PC-9 (cell line): ENCODE measurements around the gene KLK13. TPM values are rescaled to one million over a fixed set of nuclear protein-coding genes. Genes with fewer than 3 reads are reported as not detected.
A peak's percentile ranks its signal among the peaks of the same experiment; 100 is the strongest.

Experiments
- BruUV-seq: library from RNA; stranded (reverse); fragments of 400-500 nt; replicated peaks from 2 replicates; lab custom pipeline; 2021; lab: Mats Ljungman, UMichigan
- CTCF ChIA-PET: fragments of 300-600 bp; sonication (Branson Sonifier 250); formaldehyde crosslinking; loops from one replicate; lab custom pipeline; 2022; ENCODE audit warnings: antibody characterized with exemption; lab: Charles Lee
- POLR2A ChIA-PET: fragments of 300-600 bp; sonication (Branson Sonifier 250); formaldehyde crosslinking; loops from one replicate; lab custom pipeline; 2022; ENCODE audit warnings: antibody characterized with exemption; ENCODE audit not compliant: unreplicated experiment; lab: Charles Lee
- DNase-seq, 2 experiments: peaks; one replicate each; pipeline versions ENCODE4 v3.0.0 to v3.0.0-alpha.2; 2015 to 2022; ENCODE audit warnings: mixed read lengths in 1 of 2
- H2AFZ ChIP-seq: fragments of 200-600 bp; sonication (generic); 2 replicates; pipeline ENCODE4 v1.8.1; 2017; ENCODE audit warnings: antibody characterized with exemption
- H3F3A ChIP-seq: fragments of 200-600 bp; sonication (generic); 2 replicates; pipeline ENCODE4 v1.8.1; 2017; ENCODE audit warnings: antibody characterized with exemption, mild to moderate bottlenecking, low read depth; ENCODE audit not compliant: insufficient read depth
- H3K27ac ChIP-seq: fragments of 200-600 bp; sonication (generic); 2 replicates; pipeline ENCODE4 v1.6.1; 2016; ENCODE audit warnings: mixed run types
- H3K27me3 ChIP-seq: fragments of 200-600 bp; sonication (generic); 2 replicates; pipeline ENCODE4 v1.6.1; 2016; ENCODE audit warnings: low read depth, mixed run types; ENCODE audit not compliant: insufficient read depth
- H3K36me3 ChIP-seq: fragments of 200-600 bp; sonication (generic); 2 replicates; pipeline ENCODE4 v1.6.1; 2016; ENCODE audit warnings: low read depth, mixed run types
- H3K4me1 ChIP-seq: fragments of 200-600 bp; sonication (generic); replicated peaks from 2 replicates; pipeline ENCODE4 v1.6.1; 2016; ENCODE audit warnings: mixed run types; ENCODE audit not compliant: insufficient read depth
- H3K4me2 ChIP-seq: fragments of 200-600 bp; sonication (generic); 2 replicates; pipeline ENCODE4 v1.6.1; 2017; ENCODE audit warnings: mixed run types
- H3K4me3 ChIP-seq: fragments of 200-600 bp; sonication (generic); 2 replicates; pipeline ENCODE4 v1.6.1; 2016; ENCODE audit warnings: mixed run types
- H3K79me2 ChIP-seq: fragments of 200-600 bp; sonication (generic); 2 replicates; pipeline ENCODE4 v1.6.1; 2017; ENCODE audit warnings: low read depth, mixed run types
- H3K9me2 ChIP-seq: fragments of 200-600 bp; sonication (generic); 2 replicates; pipeline ENCODE4 v1.8.1; 2017; ENCODE audit warnings: mild to moderate bottlenecking; ENCODE audit not compliant: insufficient read depth
- H3K9me3 ChIP-seq: fragments of 200-600 bp; sonication (generic); 2 replicates; pipeline ENCODE4 v1.8.1; 2016; ENCODE audit warnings: low read depth; ENCODE audit not compliant: insufficient read depth
- H4K20me1 ChIP-seq: fragments of 200-600 bp; sonication (generic); 2 replicates; pipeline ENCODE4 v1.8.1; 2017; ENCODE audit not compliant: insufficient read depth
- CTCF ChIP-seq: fragments of 200-600 bp; sonication (generic); conservative IDR thresholded peaks from 2 replicates; pipeline ENCODE4 v1.6.1; 2017; ENCODE audit warnings: mixed run types, antibody characterized with exemption, mild to moderate bottlenecking, moderate library complexity
- EZH2 ChIP-seq: fragments of 200-600 bp; sonication (generic); IDR thresholded peaks from 2 replicates; pipeline ENCODE4 v1.8.0; 2017; ENCODE audit warnings: antibody characterized with exemption, low read depth
- intact Hi-C: fragments of 100-400 bp; cut with micrococcal nuclease; formaldehyde crosslinking; loops from one replicate; pipeline ENCODE4 v1.10.0; 2022; ENCODE audit not compliant: unreplicated experiment
- total RNA-seq: library from RNA; stranded (reverse); gene quantifications from 2 replicates; pipeline ENCODE4 v1.2.3, GENCODE V29; 2021

Gene KLK13
- total RNA-seq, 1 experiment from 2014 or later, result not detected

- H3K27ac ChIP-seq, result no peak overlapping the region
- TF ChIP-seq EZH2, result no peak
- TF ChIP-seq CTCF, result no peak
- H3K79me2 ChIP-seq, result no peaks in the 10 kb centered on the region
- peaks cover 16% of the 10 kb centered on the region for H4K20me1 ChIP-seq
- DNase-seq, result peak in 1 of 2 experiments; percentile 43
- H3K4me3 ChIP-seq, result no peak overlapping the region
- POLR2A ChIA-PET, result interaction anchor here (0.7 kb wide), 1 partner anchor 44 kb away, joined by 3 read pairs; no protein-coding TSS in a partner anchor
- no peaks in the 10 kb centered on the region for H3K36me3 ChIP-seq
- intact Hi-C loops, result no loop called here
- H3K4me1 ChIP-seq, result 0 out of 2 replicates have a peak, but pooled peaks cover 7% of the 10 kb centered on the region
- H3K9me3 ChIP-seq, result no peaks in the 10 kb centered on the region
- no TSS peak for BruUV-seq
- no peaks in the 10 kb centered on the region for H3K9me2 ChIP-seq
- H3F3A ChIP-seq, result peaks cover 14% of the 10 kb centered on the region
- CTCF ChIA-PET, result no interaction called here
- H3K4me2 ChIP-seq, result no peak overlapping the region
- no peak overlapping the region for H2AFZ ChIP-seq
- H3K27me3 ChIP-seq, result no peaks in the 10 kb centered on the region
These were observed 25.6 kb upstream of the KLK13 start for GRCh38 chr19:51090471-51090870.

GRCh38 chr19:51089786-51090185 is 24.9 kb upstream of the KLK13 start:
- Histone ChIP-seq H3K27me3 (no peaks in the 10 kb centered on the region), H3K9me2 (no peaks in the 10 kb centered on the region), H3K9me3 (no peaks in the 10 kb centered on the region), H3K36me3 (no peaks in the 10 kb centered on the region), H3K4me3 (no peak overlapping the region), H3K27ac (no peak overlapping the region), H3K4me2 (no peak overlapping the region), H2AFZ (no peak overlapping the region), H4K20me1 (peaks cover 10% of the 10 kb centered on the region), H3K4me1 (0 out of 2 replicates have a peak, but pooled peaks cover 7% of the 10 kb centered on the region), H3F3A (peaks cover 14% of the 10 kb centered on the region), H3K79me2 (no peaks in the 10 kb centered on the region)
- ChIA-PET POLR2A (no interaction called here), CTCF (no interaction called here)
- no peak for TF ChIP-seq CTCF
- no peak for TF ChIP-seq EZH2
- intact Hi-C loops, result no loop called here
- no TSS peak for BruUV-seq
- no peak for DNase-seq

- ChIA-PET POLR2A (no interaction called here), CTCF (no interaction called here)
- Histone ChIP-seq H3K27ac (no peak overlapping the region), H2AFZ (no peak overlapping the region), H3K27me3 (peaks cover 23% of the 10 kb centered on the region), H3K79me2 (no peaks in the 10 kb centered on the region), H3K4me2 (no peak overlapping the region), H3F3A (no peaks in the 10 kb centered on the region; the same call in 1 of the 2 replicates), H3K9me3 (no peaks in the 10 kb centered on the region), H3K4me3 (no peak overlapping the region), H3K4me1 (0 out of 2 replicates have a peak, but pooled peaks cover 7% of the 10 kb centered on the region), H4K20me1 (no peaks in the 10 kb centered on the region), H3K36me3 (no peaks in the 10 kb centered on the region), H3K9me2 (no peaks in the 10 kb centered on the region)
- BruUV-seq, result no TSS peak
- DNase-seq, result no peak
- intact Hi-C loops, result no loop called here
- TF ChIP-seq EZH2, result no peak
- TF ChIP-seq CTCF, result no peak
These were observed 21.4 kb upstream of the KLK13 start for GRCh38 chr19:51086153-51086850.
